IMR-90 (cell line): ENCODE measurements around the gene PRKCE. TPM values are rescaled to one million over a fixed set of nuclear protein-coding genes. Genes with fewer than 3 reads are reported as not detected.
A peak's percentile ranks its signal among the peaks of the same experiment; 100 is the strongest.

ENCODE experiments used
- ATAC-seq: fragments of 200-7000 bp; cut with Tn5 transposase; 2 replicates; pipeline ENCODE4 v1.9.1; 2020; ENCODE audit warnings: low read depth, mild to moderate bottlenecking, moderate library complexity
- BruUV-seq: library from RNA; stranded (reverse); fragments of 400-500 nt; replicated peaks from 2 replicates; lab custom pipeline; 2021; lab: Mats Ljungman, UMichigan
- CTCF ChIA-PET: fragments of 300-600 bp; formaldehyde crosslinking; extraction: SDS; loops from one replicate; lab custom pipeline; 2021; ENCODE audit warnings: antibody characterized with exemption; lab: Yijun Ruan, JAX
- POLR2A ChIA-PET: fragments of 300-600 bp; sonication (Branson Sonifier 250); formaldehyde crosslinking; loops from one replicate; lab custom pipeline; 2022; ENCODE audit warnings: antibody characterized with exemption; ENCODE audit not compliant: unreplicated experiment; lab: Charles Lee
- DNase-seq: peaks from one replicate; pipeline ENCODE4 v3.0.0; 2013
- H2AFZ ChIP-seq: replicated peaks from 2 replicates; pipeline ENCODE3; 2013; ENCODE audit warnings: low read length, mild to moderate bottlenecking; ENCODE audit not compliant: poor library complexity
- H2AK5ac ChIP-seq: 2 replicates; pipeline ENCODE4 v1.6.1; 2013; ENCODE audit warnings: low read depth, low read length, inconsistent platforms
- H2AK9ac ChIP-seq: replicated peaks from 2 replicates; pipeline ENCODE3; 2013; ENCODE audit warnings: mild to moderate bottlenecking, low read depth, low read length, moderate library complexity; ENCODE audit not compliant: poor library complexity
- H2BK120ac ChIP-seq: 2 replicates; pipeline ENCODE4 v1.6.1; 2013; ENCODE audit warnings: low read depth, low read length, inconsistent platforms
- H2BK15ac ChIP-seq: 3 replicates; pipeline ENCODE4 v1.6.1; 2013; ENCODE audit warnings: low read depth, low read length, inconsistent platforms
- H2BK20ac ChIP-seq: 2 replicates; pipeline ENCODE4 v1.6.1; 2013; ENCODE audit warnings: low read depth, mild to moderate bottlenecking, inconsistent platforms, low read length, moderate library complexity
- H2BK5ac ChIP-seq: 2 replicates; pipeline ENCODE4 v1.6.1; 2013; ENCODE audit warnings: mild to moderate bottlenecking, low read depth, low read length, inconsistent platforms; ENCODE audit not compliant: poor library complexity, severe bottlenecking
- H3K14ac ChIP-seq: replicated peaks from 2 replicates; pipeline ENCODE4 v1.6.1; 2013; ENCODE audit warnings: low read depth, low read length, inconsistent platforms
- H3K18ac ChIP-seq: 2 replicates; pipeline ENCODE4 v1.6.1; 2013; ENCODE audit warnings: low read depth, low read length, control low read depth
- H3K23ac ChIP-seq: 2 replicates; pipeline ENCODE4 v1.6.1; 2013; ENCODE audit warnings: low read depth, low read length, inconsistent platforms
- H3K27ac ChIP-seq: 2 replicates; pipeline ENCODE4 v1.5.1; 2013; ENCODE audit warnings: mild to moderate bottlenecking, control low read depth, low read length; ENCODE audit not compliant: insufficient read depth
- H3K27me3 ChIP-seq: 2 replicates; pipeline ENCODE4 v1.6.1; 2013; ENCODE audit warnings: low read length; ENCODE audit not compliant: control insufficient read depth, insufficient read depth
- H3K36me3 ChIP-seq: 2 replicates; pipeline ENCODE4 v1.6.1; 2013; ENCODE audit warnings: low read length, mixed read lengths; ENCODE audit not compliant: control insufficient read depth, insufficient read depth
- H3K4ac ChIP-seq: 2 replicates; pipeline ENCODE4 v1.6.1; 2013; ENCODE audit warnings: low read depth, low read length, inconsistent platforms
- H3K4me1 ChIP-seq: 2 replicates; pipeline ENCODE4 v1.6.1; 2013; ENCODE audit warnings: low read length, mixed read lengths; ENCODE audit not compliant: control insufficient read depth, insufficient read depth
- H3K4me2 ChIP-seq: 2 replicates; pipeline ENCODE4 v1.6.1; 2013; ENCODE audit warnings: low read depth, mild to moderate bottlenecking, control low read depth, low read length, moderate library complexity
- H3K4me3 ChIP-seq: 2 replicates; pipeline ENCODE4 v1.5.1; 2013; ENCODE audit warnings: low read depth, mild to moderate bottlenecking, control low read depth, low read length, moderate library complexity; ENCODE audit not compliant: insufficient read depth
- H3K56ac ChIP-seq: 2 replicates; pipeline ENCODE4 v1.6.1; 2013; ENCODE audit warnings: low read length, inconsistent platforms; ENCODE audit not compliant: insufficient read depth; ENCODE audit errors: extremely low read depth
- H3K79me1 ChIP-seq, 2 experiments: 2 replicates each; pipeline ENCODE4 v1.6.1; 2013; ENCODE audit warnings: low read length in 2 of 2, inconsistent platforms in 1 of 2, low read depth in 1 of 2
- H3K9ac ChIP-seq: 2 replicates; pipeline ENCODE4 v1.6.1; 2013; ENCODE audit warnings: low read depth, low read length, control low read depth
- H3K9me1 ChIP-seq: 2 replicates; pipeline ENCODE4 v1.6.1; 2013; ENCODE audit warnings: low read length, inconsistent platforms; ENCODE audit not compliant: insufficient read depth
- H3K9me3 ChIP-seq: 2 replicates; pipeline ENCODE4 v1.6.1; 2013; ENCODE audit warnings: low read length; ENCODE audit not compliant: control insufficient read depth, insufficient read depth
- H4K20me1 ChIP-seq: 2 replicates; pipeline ENCODE4 v1.6.1; 2013; ENCODE audit warnings: low read length, inconsistent platforms; ENCODE audit not compliant: insufficient read depth
- H4K5ac ChIP-seq: 2 replicates; pipeline ENCODE4 v1.6.1; 2013; ENCODE audit warnings: mild to moderate bottlenecking, low read depth, low read length, control low read depth
- H4K8ac ChIP-seq, 2 experiments: 2 replicates each; pipeline ENCODE4 v1.6.1; 2013; ENCODE audit warnings: low read depth in 2 of 2, low read length in 2 of 2, control low read depth in 1 of 2, inconsistent platforms in 1 of 2
- H4K91ac ChIP-seq: 2 replicates; pipeline ENCODE4 v1.6.1; 2013; ENCODE audit warnings: low read depth, low read length, inconsistent platforms; ENCODE audit not compliant: insufficient read depth
- CEBPB ChIP-seq: IDR thresholded peaks from 2 replicates; pipeline ENCODE4 v1.6.1; 2012; ENCODE audit warnings: low read depth, low read length, improper control_type of control experiment
- FOS ChIP-seq: fragments of 150-350 bp; IDR thresholded peaks from 2 replicates; pipeline ENCODE4 v1.6.1; 2016; ENCODE audit warnings: low read depth, low read length
- WGBS, 2 experiments: methylation state at CpG; one replicate each; pipeline versions ENCODE4 v1.1.5 to v1.1.7; 2013; ENCODE audit warnings: missing lambda C conversion rate in 2 of 2; ENCODE audit not compliant: insufficient read length in 1 of 2; ENCODE audit errors: extremely low coverage in 2 of 2; 5-methylcytosine and 5-hydroxymethylcytosine counted together
- dilution Hi-C: fragments of 300-500 bp; cut with HindIII; formaldehyde crosslinking; loops from one replicate; pipeline ENCODE4 v1.14.3; 2018; ENCODE audit warnings: low sequenced_read_pairs; ENCODE audit not compliant: unreplicated experiment
- in situ Hi-C: fragments of 300-500 bp; cut with MboI; formaldehyde crosslinking; loops from 3 replicates; pipeline ENCODE4 v1.14.3; 2019; ENCODE audit warnings: low sequenced_read_pairs, inconsistent platforms, mixed read lengths
- intact Hi-C: fragments of 100-400 bp; cut with micrococcal nuclease; formaldehyde crosslinking; loops from 2 replicates; pipeline ENCODE4 v1.10.0; 2022
- polyA plus RNA-seq, 3 experiments: library from polyadenylated mRNA; depleted of rRNA; stranded (reverse); fragments of >200 nt; gene quantifications; 2 replicates each; pipeline ENCODE4 v1.2.3, GENCODE V29; 2012; ENCODE audit warnings: low replicate concordance in 1 of 3
- total RNA-seq: library from RNA; depleted of rRNA; stranded (reverse); fragments of >200 nt; gene quantifications from 2 replicates; pipeline ENCODE4 v1.2.3, GENCODE V29; 2012

PRKCE gene
- total and polyA plus RNA-seq, 2 of the 4 experiments (the other 2 are of a cell fraction) = 8.1 to 32.4 TPM

DNA sequence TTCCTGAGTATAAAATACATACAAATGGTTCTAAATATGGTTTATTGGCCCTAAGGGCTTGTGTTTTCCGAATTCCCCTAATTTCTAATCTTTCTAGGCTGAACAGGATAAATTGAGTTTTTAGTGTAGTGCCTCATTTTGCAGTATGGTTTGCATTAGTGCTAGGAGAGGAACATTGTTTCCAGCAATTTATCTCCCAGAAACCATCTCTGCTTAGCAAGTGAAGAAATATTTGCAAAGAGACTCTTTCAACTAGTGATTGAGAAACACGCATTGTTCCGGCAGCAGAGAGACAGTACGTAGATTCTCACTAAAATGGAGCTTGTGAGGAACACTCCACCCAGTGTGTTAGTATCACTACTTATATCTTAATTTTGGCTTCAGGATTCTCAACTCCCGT is 468.0 kb downstream of the PRKCE start:
- H3K9me1 ChIP-seq = 0 out of 2 replicates have a peak, but pooled peaks cover 6% of the 10 kb centered on the region
- H3K27ac ChIP-seq = no peak overlapping the region
- ChIA-PET CTCF (interaction anchor here (1.0 kb wide), 1 partner anchor 139 kb away, joined by 3 read pairs; no protein-coding TSS in a partner anchor), POLR2A (no interaction called here)
- intact Hi-C loops (no loop called here), dilution Hi-C loops (no loop called here), in situ Hi-C loops (no loop called here)
- no peak overlapping the region for H3K4me2 ChIP-seq
- peaks cover 16% of the 10 kb centered on the region for H3K4me1 ChIP-seq
- H2BK120ac ChIP-seq = no peak overlapping the region
- no peaks in the 10 kb centered on the region for H3K36me3 ChIP-seq
- H3K79me1 ChIP-seq = peaks cover 15 to 18% of the 10 kb centered on the region in 2 experiments; a peak in 3 of 4 replicates
- no peaks in the 10 kb centered on the region for H3K9me3 ChIP-seq
- 0 out of 2 replicates have a peak overlapping the region, but pooled peaks have one; percentile 15 for H4K91ac ChIP-seq
- no peak overlapping the region for H4K5ac ChIP-seq
- DNase-seq (no peak), ATAC-seq (peak; percentile 18; the same call in 1 of the 2 replicates)
- no peaks in the 10 kb centered on the region for H4K20me1 ChIP-seq
- no peak overlapping the region for H2AK9ac ChIP-seq
- no peak overlapping the region for H4K8ac ChIP-seq
- H3K9ac ChIP-seq = no peak overlapping the region
- H3K27me3 ChIP-seq = no peaks in the 10 kb centered on the region
- H3K4me3 ChIP-seq = no peak overlapping the region
- no peak overlapping the region for H2AK5ac ChIP-seq
- no peak overlapping the region for H2BK5ac ChIP-seq
- H3K14ac ChIP-seq = 0 out of 2 replicates have a peak overlapping the region, but pooled peaks have one; percentile 10
- no peak overlapping the region for H3K4ac ChIP-seq
- no peak overlapping the region for H3K23ac ChIP-seq
- no CpG with 5 or more reads among the region's 5 CpGs for WGBS, 2 experiments
- no peak overlapping the region for H3K18ac ChIP-seq
- TF ChIP-seq CEBPB (peak; percentile 9; the same call in 1 of the 2 replicates), FOS (no peak)
- no peak overlapping the region for H3K56ac ChIP-seq
- 0 out of 2 replicates have a peak overlapping the region, but pooled peaks have one; percentile 26 for H2BK20ac ChIP-seq
- no peak overlapping the region for H2AFZ ChIP-seq
- BruUV-seq = no TSS peak
- H2BK15ac ChIP-seq = no peak overlapping the region; the same call in 2 of the 3 replicates
